ENCODE results near the gene PFDN2. TPM values are rescaled to one million over a fixed set of nuclear protein-coding genes. Genes with fewer than 3 reads are reported as not detected.

PFDN2 gene
- total and polyA plus RNA-seq, 10 of the 15 experiments (the other 5 are each of a cell fraction or from before 2014, with no cell fraction given): 30.0 to 141 (median 80.5) TPM

DNA sequence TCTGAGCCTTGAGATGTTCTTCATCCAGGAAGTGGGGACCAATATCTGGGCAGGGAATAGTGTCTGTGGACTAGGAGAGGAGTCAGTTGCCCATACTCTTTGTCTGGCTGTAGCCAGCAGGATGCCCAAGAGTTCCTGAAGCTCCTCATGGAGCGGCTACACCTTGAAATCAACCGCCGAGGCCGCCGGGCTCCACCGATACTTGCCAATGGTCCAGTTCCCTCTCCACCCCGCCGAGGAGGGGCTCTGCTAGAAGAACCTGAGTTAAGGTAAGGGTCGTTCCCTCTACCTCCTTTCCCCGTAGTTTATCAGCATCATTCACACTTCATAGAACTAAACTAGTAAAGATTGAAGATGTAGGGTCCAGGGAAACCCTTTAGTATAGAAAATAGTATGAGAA, 45.0 kb upstream of the PFDN2 start (continued):
- no peak for TF ChIP-seq MLLT1 (IDR thresholded peaks at IDR 0.05)
- TF ChIP-seq PAX8 (IDR thresholded peaks at IDR 0.05): no peak
- TF ChIP-seq, protein P1, sequence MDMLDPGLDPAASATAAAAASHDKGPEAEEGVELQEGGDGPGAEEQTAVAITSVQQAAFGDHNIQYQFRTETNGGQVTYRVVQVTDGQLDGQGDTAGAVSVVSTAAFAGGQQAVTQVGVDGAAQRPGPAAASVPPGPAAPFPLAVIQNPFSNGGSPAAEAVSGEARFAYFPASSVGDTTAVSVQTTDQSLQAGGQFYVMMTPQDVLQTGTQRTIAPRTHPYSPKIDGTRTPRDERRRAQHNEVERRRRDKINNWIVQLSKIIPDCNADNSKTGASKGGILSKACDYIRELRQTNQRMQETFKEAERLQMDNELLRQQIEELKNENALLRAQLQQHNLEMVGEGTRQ (IDR thresholded peaks at IDR 0.05; ENCODE audit: borderline replicate concordance, low read depth, low read length): no peak
- TF ChIP-seq CBX3 (IDR thresholded peaks at IDR 0.05; ENCODE audit: borderline replicate concordance, low read depth): no peak
- TF ChIP-seq MYB (IDR thresholded peaks at IDR 0.05; ENCODE audit: borderline replicate concordance, low read depth, low read length): no peak

- BruUV-seq (replicated peaks): no TSS peak
- ChIA-PET CTCF (interaction anchor here (0.8 to 1.4 kb wide), 4 partner anchors 18 to 220 kb away, joined by 3 to 7 read pairs (median 4); partner anchors contain the start of genes DEDD and TOMM40L), SMC1A (ENCODE audit: uncharacterized antibody, unreplicated experiment) (interaction anchor here (0.9 to 1.1 kb wide), 2 partner anchors 13 to 55 kb away, joined by 3 read pairs; no protein-coding TSS in a partner anchor), RAD21 (ENCODE audit: unreplicated experiment) (interaction anchor here (1.1 kb wide), 1 partner anchor 221 kb away, joined by 3 read pairs; no protein-coding TSS in a partner anchor), POLR2A (interaction anchor here (0.6 kb wide), 1 partner anchor 129 kb away, joined by 4 read pairs; no protein-coding TSS in a partner anchor)
- H3K27ac ChIP-seq (ENCODE audit: control insufficient read depth, insufficient read depth): no peak overlapping the region
- in situ Hi-C loops (cut with MboI): no loop called here
- H2AFZ ChIP-seq (ENCODE audit: control insufficient read depth, low read depth, low read length): no peak overlapping the region
- H4K20me1 ChIP-seq (ENCODE audit: control insufficient read depth, insufficient read depth): no peaks in the 10 kb centered on the region
- DNase-seq (ENCODE audit: low read depth, low spot score) (no peak), ATAC-seq (no peak), FAIRE-seq (no peak)
- WGBS (ENCODE audit: insufficient coverage, insufficient replicate concordance, low lambda C conversion rate, missing lambda C conversion rate): 83% methylated on average over 7 of the region's 7 CpGs
- H3K36me3 ChIP-seq (ENCODE audit: control insufficient read depth in 2 of 2, insufficient read depth in 2 of 2, low read length in 1 of 2): peaks cover 0 to 16% of the 10 kb centered on the region in 2 experiments; a peak in 3 of 4 replicates
- no peak overlapping the region for H3K4me3 ChIP-seq
- intact Hi-C loops (cut with micrococcal nuclease; ENCODE audit: unreplicated experiment): no loop called here
- H3K9me3 ChIP-seq (replicated peaks; ENCODE audit: control insufficient read depth, insufficient read depth, low read length): no peaks in the 10 kb centered on the region
- no peak overlapping the region for H3K9ac ChIP-seq (ENCODE audit: control insufficient read depth, insufficient read depth, low read length)
- H3K27me3 ChIP-seq (replicated peaks in 1 of 2; ENCODE audit: control insufficient read depth in 2 of 2, insufficient read depth in 2 of 2, low read length in 1 of 2): no peaks in the 10 kb centered on the region
- H3K4me2 ChIP-seq (ENCODE audit: control insufficient read depth, insufficient read depth): no peak overlapping the region
- H3K79me2 ChIP-seq (ENCODE audit: control insufficient read depth, insufficient read depth, low read length): peaks cover 8% of the 10 kb centered on the region
- TF ChIP-seq IKZF1 (conservative IDR thresholded peaks at IDR 0.05) (no peak), SMAD1 (IDR thresholded peaks at IDR 0.05; ENCODE audit: low read depth, partially characterized antibody) (no peak), STAT3 (IDR thresholded peaks at IDR 0.05; ENCODE audit: low read depth, low read length) (no peak), E4F1 (IDR thresholded peaks at IDR 0.05; ENCODE audit: borderline replicate concordance, partially characterized antibody) (no peak), SREBF2 (IDR thresholded peaks at IDR 0.05; ENCODE audit: low read length) (no peak), IKZF2 (IDR thresholded peaks at IDR 0.05) (no peak), TCF7 (IDR thresholded peaks at IDR 0.05; ENCODE audit: borderline replicate concordance) (no peak), KLF5 (IDR thresholded peaks at IDR 0.05; ENCODE audit: partially characterized antibody) (no peak)
- TF ChIP-seq, protein P2, sequence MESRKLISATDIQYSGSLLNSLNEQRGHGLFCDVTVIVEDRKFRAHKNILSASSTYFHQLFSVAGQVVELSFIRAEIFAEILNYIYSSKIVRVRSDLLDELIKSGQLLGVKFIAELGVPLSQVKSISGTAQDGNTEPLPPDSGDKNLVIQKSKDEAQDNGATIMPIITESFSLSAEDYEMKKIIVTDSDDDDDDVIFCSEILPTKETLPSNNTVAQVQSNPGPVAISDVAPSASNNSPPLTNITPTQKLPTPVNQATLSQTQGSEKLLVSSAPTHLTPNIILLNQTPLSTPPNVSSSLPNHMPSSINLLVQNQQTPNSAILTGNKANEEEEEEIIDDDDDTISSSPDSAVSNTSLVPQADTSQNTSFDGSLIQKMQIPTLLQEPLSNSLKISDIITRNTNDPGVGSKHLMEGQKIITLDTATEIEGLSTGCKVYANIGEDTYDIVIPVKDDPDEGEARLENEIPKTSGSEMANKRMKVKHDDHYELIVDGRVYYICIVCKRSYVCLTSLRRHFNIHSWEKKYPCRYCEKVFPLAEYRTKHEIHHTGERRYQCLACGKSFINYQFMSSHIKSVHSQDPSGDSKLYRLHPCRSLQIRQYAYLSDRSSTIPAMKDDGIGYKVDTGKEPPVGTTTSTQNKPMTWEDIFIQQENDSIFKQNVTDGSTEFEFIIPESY (IDR thresholded peaks at IDR 0.05): no peak
- TF ChIP-seq, protein P3, sequence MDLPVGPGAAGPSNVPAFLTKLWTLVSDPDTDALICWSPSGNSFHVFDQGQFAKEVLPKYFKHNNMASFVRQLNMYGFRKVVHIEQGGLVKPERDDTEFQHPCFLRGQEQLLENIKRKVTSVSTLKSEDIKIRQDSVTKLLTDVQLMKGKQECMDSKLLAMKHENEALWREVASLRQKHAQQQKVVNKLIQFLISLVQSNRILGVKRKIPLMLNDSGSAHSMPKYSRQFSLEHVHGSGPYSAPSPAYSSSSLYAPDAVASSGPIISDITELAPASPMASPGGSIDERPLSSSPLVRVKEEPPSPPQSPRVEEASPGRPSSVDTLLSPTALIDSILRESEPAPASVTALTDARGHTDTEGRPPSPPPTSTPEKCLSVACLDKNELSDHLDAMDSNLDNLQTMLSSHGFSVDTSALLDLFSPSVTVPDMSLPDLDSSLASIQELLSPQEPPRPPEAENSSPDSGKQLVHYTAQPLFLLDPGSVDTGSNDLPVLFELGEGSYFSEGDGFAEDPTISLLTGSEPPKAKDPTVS (IDR thresholded peaks at IDR 0.05; ENCODE audit: low read depth, low read length): no peak
- H3K4me1 ChIP-seq (ENCODE audit: control insufficient read depth, insufficient read depth, low read length): peaks cover 15% of the 10 kb centered on the region
These were observed 44.2 kb upstream of the PFDN2 start for GRCh38 chr1:161162052-161162451.
